HG03108 (cell line): ENCODE data around the gene TMC2.

ENCODE experiments used
- ATAC-seq: cut with Tn5 transposase; IDR thresholded peaks from one replicate; pipeline ENCODE4 v1.9.1; 2021; ENCODE audit warnings: moderate library complexity; ENCODE audit not compliant: unreplicated experiment

The TMC2 gene

DNA sequence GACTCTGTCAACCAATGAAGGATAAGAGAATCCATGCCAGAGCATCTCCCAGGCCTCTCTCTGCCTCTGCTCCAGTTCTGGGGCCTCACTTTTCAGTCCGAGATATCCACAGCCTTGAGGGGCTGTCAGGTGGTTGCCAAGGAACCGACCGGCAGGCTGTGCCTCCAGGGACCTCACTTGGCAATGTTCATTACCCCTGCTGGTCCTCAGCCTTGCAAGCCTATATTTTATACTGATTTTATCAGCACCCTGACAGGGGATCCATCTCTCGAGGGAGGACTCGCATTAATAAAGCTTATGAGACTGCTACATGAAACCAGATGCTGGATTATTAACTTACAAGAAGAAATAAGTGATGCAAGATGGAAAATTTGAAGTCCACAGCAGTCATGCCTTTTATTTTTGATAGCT, 39.9 kb downstream of the TMC2 start:
- no peak for ATAC-seq

DNA sequence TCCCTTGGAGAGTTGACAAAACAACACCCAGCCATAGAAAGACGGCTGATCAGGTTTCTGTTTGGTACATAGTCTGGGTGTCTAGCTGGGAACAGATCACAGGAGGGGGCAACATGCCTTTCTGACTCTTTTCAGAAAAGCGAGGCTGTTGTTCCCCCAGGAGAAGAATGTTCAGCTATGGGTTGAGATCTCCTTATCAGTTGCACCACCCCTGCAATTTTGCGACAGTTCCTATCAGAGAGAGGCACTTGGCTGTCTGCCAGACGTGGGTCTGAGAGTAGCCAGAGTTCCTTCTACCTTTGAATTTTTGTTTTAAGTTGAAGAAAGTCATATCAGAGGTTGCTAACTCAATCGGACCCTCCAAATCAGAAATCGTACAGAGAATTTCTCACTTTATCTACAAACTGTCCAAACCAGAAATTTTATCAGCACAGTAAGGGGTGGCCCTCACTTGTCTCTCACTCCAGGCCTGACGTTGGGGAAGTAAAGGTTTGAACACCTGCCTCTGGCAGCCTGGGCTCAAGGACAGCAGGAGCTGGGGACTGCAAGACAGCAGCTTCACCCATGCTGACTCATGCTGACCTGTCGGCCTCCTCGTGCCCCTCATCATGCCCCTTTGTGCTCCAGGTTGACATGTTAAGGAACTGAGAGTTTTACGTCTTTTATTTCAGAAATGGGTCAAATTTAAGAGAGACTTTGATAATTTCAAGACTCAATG, 42.3 kb downstream of the TMC2 start:
- ATAC-seq = no peak

- no peak for ATAC-seq
These were observed 49.4 kb downstream of the TMC2 start for GRCh38 chr20:2585811-2586210.

DNA sequence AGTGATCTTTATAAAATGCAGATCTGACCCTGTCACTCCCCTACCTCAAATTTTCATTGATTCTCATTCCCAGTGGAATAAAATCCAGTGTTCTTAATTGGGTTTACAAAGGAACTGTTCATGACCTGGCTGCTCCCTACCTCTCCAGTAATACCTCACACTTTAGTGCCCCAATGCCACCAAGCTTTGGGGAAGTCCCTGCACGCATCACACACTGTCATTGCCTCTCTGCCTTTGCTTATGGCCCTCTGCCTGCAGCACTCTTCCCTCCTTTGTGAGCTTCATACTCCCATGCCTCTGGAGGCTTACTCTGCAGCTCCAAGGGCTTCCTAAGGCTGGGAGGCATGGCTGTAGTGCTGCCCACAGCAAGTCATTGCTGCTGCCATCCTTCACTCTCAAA, 57.4 kb downstream of the TMC2 start:
- ATAC-seq = no peak

DNA sequence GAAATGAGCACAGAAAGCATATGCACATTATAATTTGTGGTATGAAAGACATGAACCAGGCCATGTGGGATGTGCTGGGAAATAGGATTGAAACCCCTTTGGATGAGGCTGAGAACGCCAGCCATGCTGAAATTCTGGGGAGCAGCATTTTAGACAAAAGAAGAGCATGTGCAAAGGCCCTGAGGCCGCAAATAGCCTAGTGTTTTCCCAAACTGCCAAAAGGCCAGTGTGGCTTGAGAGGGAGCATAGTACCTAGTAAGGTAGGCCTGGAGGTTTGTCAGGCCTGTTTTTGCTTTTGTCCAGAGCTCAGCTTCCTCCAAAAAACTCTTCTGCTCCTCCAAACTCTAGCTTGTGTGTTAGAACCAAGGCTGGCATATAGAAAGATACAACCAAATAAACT, 58.7 kb downstream of the TMC2 start:
- ATAC-seq = no peak

GRCh38 chr20:2596673-2597279, 60.4 kb downstream of the TMC2 start:
- no peak for ATAC-seq

GRCh38 chr20:2599288-2600006, 63.1 kb downstream of the TMC2 start:
- ATAC-seq = no peak

DNA sequence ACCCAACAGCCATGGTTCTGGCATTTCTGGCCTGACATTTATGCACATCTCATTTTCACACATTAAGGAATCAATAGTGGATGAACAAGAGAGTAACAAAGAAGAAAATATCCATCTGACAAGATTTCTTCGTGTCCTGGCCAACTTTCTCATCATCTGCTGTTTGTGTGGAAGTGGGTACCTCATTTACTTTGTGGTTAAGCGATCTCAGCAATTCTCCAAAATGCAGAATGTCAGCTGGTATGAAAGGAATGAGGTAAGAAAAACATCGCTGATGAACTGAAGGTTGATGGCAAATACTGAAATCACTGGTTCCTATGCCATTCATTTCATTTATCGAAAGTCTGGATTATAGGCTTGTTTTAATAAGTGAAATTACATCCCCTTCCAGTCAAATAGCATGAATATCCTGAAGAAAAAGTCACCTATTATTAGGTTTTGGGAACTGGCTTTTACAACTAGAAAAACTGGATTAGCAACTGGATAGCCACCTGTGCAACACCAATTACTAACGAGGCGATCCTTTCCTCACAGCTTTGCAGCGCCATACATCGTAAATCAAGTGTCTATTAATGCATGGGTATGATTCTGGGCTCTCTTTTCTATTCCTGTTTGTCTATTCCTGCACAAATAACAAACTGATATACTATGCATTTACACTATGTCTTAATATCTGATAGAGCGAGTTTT, 65.8 kb downstream of the TMC2 start:
- no peak for ATAC-seq

DNA sequence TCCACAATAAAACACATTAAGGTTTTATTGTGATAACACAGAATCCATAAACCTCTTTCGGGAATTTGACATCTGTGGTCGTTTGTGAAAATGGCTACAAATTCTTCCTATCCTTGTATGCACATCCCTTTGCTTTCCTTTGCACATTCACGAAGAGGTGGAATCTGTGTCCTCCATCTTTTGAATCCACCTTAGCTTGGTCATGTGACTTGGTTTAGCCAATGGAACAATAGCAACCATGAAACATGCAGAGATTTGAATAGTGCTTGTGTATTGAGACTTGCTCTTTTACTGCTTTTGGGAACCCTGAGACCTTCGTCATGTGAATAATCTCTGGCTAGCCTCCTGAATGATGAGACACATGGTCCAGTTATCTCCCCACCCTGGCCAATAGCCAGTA, 66.4 kb downstream of the TMC2 start:
- ATAC-seq = no peak

GRCh38 chr20:2603816-2604505, 67.6 kb downstream of the TMC2 start:
- ATAC-seq = no peak

GRCh38 chr20:2604506-2604835, 68.1 kb downstream of the TMC2 start:
- no peak for ATAC-seq

DNA sequence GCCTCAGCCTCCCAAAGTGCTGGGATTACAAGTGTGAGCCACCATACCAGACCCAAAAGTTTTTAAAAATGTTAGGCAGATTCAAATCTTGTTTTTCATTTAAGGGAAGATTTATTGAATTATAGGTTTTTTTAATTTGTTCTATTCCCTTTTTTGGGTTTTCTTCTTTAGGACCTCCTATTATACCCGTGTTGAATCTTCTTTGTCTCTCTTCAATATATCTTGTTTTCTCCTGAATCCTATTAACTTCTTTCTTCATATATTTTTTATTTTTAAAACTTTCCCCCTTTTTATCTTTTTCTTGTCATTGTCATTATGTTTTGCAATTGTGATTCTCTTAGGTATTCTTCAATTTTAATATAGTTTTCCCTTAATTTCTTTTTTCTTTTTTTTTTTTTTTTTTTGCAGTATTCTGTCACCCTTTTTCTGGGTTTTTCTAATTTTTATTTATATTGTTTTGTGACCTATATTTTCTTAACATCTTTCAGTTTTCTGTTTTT, 70.2 kb downstream of the TMC2 start:
- ATAC-seq = no peak

- ATAC-seq = no peak
These were observed 74.0 kb downstream of the TMC2 start for GRCh38 chr20:2610326-2610725.

DNA sequence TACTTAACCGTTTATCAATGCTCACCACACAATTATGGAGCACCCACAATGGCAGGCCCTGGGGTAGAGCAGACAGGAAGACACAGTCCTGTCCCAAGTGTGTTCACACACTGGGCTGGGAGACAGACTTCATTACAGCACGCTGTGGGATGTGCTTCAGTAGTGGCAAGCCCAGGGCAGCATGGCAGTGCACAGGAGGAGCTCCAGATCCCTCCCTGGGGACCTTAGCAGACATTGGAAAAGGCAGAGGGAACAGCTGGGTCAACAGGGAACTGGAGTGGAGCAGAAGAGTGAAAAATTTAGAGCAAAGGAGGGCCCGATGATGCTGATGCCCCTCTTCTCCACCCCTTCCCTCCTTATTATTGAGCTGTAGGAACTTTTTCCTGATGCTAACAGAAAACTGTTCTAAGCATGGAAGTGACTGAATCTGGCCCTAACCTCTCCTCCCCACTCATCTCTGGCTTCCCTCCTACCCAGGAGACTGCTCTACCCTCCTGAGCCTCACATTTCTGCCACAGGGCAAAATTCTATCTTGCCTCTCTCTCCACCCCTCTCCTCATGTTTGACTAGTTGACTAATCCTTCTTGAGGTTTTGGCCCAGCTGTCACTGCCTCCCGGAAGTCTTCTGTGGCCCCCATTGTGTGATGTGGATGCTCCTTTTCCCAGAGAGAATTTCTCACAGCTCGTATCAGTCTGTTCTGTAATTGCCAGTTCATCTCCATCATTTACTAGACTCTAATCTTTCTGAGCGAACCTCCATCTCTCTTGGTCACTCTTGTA, 74.8 kb downstream of the TMC2 start:
- ATAC-seq = no peak

DNA sequence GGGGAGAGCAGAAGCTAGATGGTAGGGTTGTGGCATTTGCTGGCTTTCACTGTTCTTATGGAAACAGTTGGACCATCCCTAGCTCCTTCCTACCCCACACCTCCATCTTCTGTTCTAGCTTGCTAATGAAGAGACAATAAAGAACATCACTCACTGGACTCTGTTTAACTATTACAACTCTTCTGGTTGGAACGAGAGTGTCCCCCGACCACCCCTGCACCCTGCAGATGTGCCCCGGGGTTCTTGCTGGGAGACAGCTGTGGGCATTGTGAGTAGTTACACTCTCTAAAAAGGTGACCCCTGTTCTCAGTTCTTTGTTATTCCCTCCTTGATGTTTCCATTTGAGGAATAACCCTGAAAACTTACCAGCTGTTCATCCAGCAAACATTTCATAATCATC, 75.7 kb downstream of the TMC2 start:
- ATAC-seq = no peak

DNA sequence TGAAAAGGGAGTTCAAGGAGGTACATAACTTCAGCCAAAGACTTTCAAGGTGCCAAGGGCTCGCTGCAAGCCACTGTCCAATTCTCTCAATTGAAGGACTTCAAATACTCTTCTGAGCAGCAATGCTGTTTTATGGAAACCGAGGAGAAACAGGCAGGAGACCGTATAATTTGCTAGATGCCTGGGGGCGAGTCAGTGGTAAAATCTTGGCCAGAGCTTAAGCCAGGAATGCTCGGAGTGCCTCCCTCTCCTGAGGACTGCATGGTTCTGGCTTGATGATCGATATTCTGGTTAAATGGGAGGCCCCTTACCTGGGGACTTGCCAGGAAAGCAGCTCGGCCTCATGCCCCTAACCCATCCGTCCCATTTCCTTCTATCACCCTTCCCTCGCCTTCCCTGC, 80.3 kb downstream of the TMC2 start:
- ATAC-seq = no peak

- no peak for ATAC-seq
These were observed 80.8 kb downstream of the TMC2 start for GRCh38 chr20:2617099-2617714.

GRCh38 chr20:2618815-2619214, 82.4 kb downstream of the TMC2 start:
- no peak for ATAC-seq

- ATAC-seq = no peak
These were observed 83.0 kb downstream of the TMC2 start for GRCh38 chr20:2619337-2619736.
